Measurements from ENCODE around the gene KRTAP3-3.

Gene KRTAP3-3

GRCh38 chr17:41018541-41018940 lies 24.6 kb upstream of the KRTAP3-3 start:
- WGBS: 94% methylated on average over 3 of the region's 3 CpGs

DNA sequence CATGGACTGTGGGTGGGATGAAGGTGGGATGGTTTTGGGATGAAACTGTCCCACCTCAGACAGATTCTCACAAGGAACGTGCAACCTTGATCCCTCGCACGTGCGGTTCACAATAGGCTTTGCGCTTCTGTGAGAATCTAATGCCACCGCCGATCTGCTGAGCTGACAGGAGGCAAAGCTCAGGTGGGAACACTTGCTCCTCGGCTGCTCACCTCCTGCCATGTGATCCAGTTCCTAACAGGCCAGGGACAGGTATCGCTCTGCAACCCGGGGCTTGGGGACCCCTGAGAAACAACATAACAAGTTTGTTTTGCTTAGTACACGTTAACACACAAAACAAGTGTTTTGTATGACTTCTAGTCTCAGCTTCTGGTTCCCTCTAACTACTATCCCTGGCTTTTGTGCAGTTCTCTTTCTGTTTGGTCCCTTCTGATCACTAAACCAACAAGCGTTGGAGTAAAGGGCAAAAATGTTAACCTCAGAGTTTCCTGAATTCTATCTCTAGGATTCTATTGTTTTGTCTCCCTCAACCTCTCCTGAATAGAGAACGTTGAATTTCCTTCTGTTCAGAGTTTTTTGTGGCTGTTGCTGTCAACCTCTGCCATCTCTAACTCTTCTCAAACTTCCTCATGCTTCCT lies 22.7 kb upstream of the KRTAP3-3 start:
- H3K9ac ChIP-seq (ENCODE audit: low read depth, low read length): no peak overlapping the region
- H3K4me3 ChIP-seq (ENCODE audit: low read length): no peak overlapping the region
- 94% methylated on average over 13 of the region's 13 CpGs for WGBS
- no peaks in the 10 kb centered on the region for H3K27me3 ChIP-seq (ENCODE audit: insufficient read depth, low read length)
- H3K9me3 ChIP-seq (ENCODE audit: insufficient read depth, low read depth, low read length): no peaks in the 10 kb centered on the region
- no peak overlapping the region for H3K27ac ChIP-seq (ENCODE audit: low read depth, low read length)
- no peaks in the 10 kb centered on the region for H3K4me1 ChIP-seq (ENCODE audit: insufficient read depth, low read length)
- no peaks in the 10 kb centered on the region for H3K36me3 ChIP-seq (ENCODE audit: insufficient read depth, low read length)

More at GRCh38 chr17:41018541-41018940, 24.6 kb upstream of the KRTAP3-3 start:
- H3K36me3 ChIP-seq (ENCODE audit: insufficient read depth, low read length): no peaks in the 10 kb centered on the region
- no peak overlapping the region for H3K9ac ChIP-seq (ENCODE audit: low read depth, low read length)
- H3K27me3 ChIP-seq (ENCODE audit: insufficient read depth, low read length): no peaks in the 10 kb centered on the region
- no peaks in the 10 kb centered on the region for H3K9me3 ChIP-seq (ENCODE audit: insufficient read depth, low read depth, low read length)
- H3K4me3 ChIP-seq (ENCODE audit: low read length): no peak overlapping the region
- H3K27ac ChIP-seq (ENCODE audit: low read depth, low read length): no peak overlapping the region
- H3K4me1 ChIP-seq (ENCODE audit: insufficient read depth, low read length): no peaks in the 10 kb centered on the region

DNA sequence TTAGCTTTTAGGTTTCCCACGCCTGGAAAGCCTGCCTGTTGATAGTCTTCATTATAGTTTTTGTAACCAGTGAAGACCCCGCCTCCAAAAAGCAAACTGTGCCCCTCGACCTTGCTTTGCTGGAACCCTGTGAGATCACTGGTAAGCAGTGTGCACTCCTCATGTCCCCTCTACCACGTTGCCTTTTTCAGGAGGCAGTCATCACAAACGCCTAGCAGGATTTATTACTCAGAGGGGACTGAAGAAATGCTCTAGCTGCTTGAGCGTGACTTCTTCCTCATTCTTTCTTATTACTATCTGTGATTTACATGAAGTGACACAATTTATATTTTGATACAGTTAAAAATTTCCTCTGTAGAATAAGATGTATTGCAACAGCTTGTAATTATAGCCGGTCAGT lies 21.5 kb upstream of the KRTAP3-3 start:
- H3K9me3 ChIP-seq (ENCODE audit: insufficient read depth, low read depth, low read length): no peaks in the 10 kb centered on the region

GRCh38 chr17:41013606-41014005 lies 19.6 kb upstream of the KRTAP3-3 start:
- Histone ChIP-seq H3K27me3 (ENCODE audit: insufficient read depth, low read length) (no peaks in the 10 kb centered on the region), H3K9me3 (ENCODE audit: insufficient read depth, low read depth, low read length) (no peaks in the 10 kb centered on the region), H3K9ac (ENCODE audit: low read depth, low read length) (no peak overlapping the region), H3K27ac (ENCODE audit: low read depth, low read length) (no peak overlapping the region), H3K4me1 (ENCODE audit: insufficient read depth, low read length) (peaks cover 14% of the 10 kb centered on the region), H3K4me3 (ENCODE audit: low read length) (no peak overlapping the region), H3K36me3 (ENCODE audit: insufficient read depth, low read length) (no peaks in the 10 kb centered on the region)
- WGBS: 72% methylated on average over 1 of the region's 1 CpG

More for the DNA sequence above, 21.5 kb upstream of the KRTAP3-3 start:
- no peak overlapping the region for H3K27ac ChIP-seq (ENCODE audit: low read depth, low read length)
- no peak overlapping the region for H3K4me3 ChIP-seq (ENCODE audit: low read length)
- 82% methylated on average over 7 of the region's 7 CpGs for WGBS
- no peaks in the 10 kb centered on the region for H3K4me1 ChIP-seq (ENCODE audit: insufficient read depth, low read length)
- H3K9ac ChIP-seq (ENCODE audit: low read depth, low read length): no peak overlapping the region
- no peaks in the 10 kb centered on the region for H3K36me3 ChIP-seq (ENCODE audit: insufficient read depth, low read length)
- H3K27me3 ChIP-seq (ENCODE audit: insufficient read depth, low read length): no peaks in the 10 kb centered on the region

DNA sequence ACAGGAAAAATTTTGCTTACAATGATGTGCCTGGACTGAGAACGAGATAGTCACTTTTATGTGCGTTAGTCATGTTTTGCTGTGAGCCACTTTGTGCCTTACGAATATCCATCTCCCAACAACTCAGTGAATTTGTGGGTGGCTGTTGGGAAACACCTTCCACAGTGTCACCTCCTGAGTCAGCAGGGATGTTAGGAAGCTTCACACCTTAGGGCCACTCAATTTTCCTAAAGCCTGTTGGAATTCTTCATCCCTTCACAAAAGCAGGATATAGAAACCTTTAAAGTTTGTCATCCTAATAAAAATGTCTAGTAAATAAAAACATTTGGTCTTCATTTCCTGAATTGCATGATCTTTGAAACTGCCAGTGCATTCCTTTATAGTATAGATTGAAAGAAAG lies 19.2 kb upstream of the KRTAP3-3 start:
- no peak overlapping the region for H3K9ac ChIP-seq (ENCODE audit: low read depth, low read length)
- WGBS: 96% methylated on average over 3 of the region's 3 CpGs
- H3K27ac ChIP-seq (ENCODE audit: low read depth, low read length): no peak overlapping the region
- no peaks in the 10 kb centered on the region for H3K36me3 ChIP-seq (ENCODE audit: insufficient read depth, low read length)
- no peaks in the 10 kb centered on the region for H3K9me3 ChIP-seq (ENCODE audit: insufficient read depth, low read depth, low read length)
- no peak overlapping the region for H3K4me3 ChIP-seq (ENCODE audit: low read length)
- no peaks in the 10 kb centered on the region for H3K27me3 ChIP-seq (ENCODE audit: insufficient read depth, low read length)
- peaks cover 17% of the 10 kb centered on the region for H3K4me1 ChIP-seq (ENCODE audit: insufficient read depth, low read length)

GRCh38 chr17:41012326-41013120 lies 18.6 kb upstream of the KRTAP3-3 start:
- H3K4me1 ChIP-seq (ENCODE audit: insufficient read depth, low read length): peaks cover 17% of the 10 kb centered on the region
- no peaks in the 10 kb centered on the region for H3K9me3 ChIP-seq (ENCODE audit: insufficient read depth, low read depth, low read length)
- no peaks in the 10 kb centered on the region for H3K27me3 ChIP-seq (ENCODE audit: insufficient read depth, low read length)
- H3K9ac ChIP-seq (ENCODE audit: low read depth, low read length): no peak overlapping the region
- H3K4me3 ChIP-seq (ENCODE audit: low read length): no peak overlapping the region
- no peak overlapping the region for H3K27ac ChIP-seq (ENCODE audit: low read depth, low read length)
- 89% methylated on average over 6 of the region's 6 CpGs for WGBS
- no peaks in the 10 kb centered on the region for H3K36me3 ChIP-seq (ENCODE audit: insufficient read depth, low read length)

DNA sequence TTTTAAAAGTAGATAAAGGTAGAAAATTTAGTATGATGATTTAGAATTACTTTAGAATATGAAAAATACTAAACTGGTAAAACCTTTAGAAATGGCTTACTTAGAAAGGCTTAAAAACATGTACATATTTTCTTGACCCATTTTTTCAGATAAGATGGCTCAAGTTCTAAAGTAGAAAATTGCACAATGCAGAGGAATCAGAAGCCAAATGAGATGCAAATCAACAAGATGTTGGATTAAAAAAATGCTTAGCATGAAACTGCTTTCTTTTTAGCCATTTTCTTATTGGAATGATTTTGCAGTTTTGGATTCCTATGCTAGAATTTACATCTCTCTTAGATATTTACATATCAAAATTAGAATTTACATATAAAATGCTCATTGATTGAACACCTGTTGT lies 16.5 kb upstream of the KRTAP3-3 start:
- H3K27me3 ChIP-seq (ENCODE audit: insufficient read depth, low read length): no peaks in the 10 kb centered on the region

DNA sequence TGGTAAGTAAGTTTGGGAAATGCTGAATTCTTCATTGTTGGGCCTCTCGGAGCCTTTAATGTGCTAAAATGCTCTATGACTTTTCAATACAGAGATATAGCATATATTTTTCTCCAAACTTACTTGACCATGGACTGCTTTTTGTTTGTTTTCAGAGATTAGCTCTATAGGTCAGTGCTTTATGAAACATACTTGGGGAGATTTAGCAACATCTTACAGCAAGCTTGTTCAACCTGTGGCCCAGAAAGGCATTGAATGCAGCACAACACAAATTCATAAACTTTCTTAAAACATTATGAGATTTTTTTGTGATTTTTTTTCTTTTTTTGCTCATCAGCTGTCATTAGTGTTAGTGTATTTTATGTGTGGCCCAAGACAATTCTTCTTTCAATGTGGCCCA lies 16.0 kb upstream of the KRTAP3-3 start:
- H3K27me3 ChIP-seq (ENCODE audit: insufficient read depth, low read length): no peaks in the 10 kb centered on the region
- H3K9ac ChIP-seq (ENCODE audit: low read depth, low read length): no peak overlapping the region
- H3K4me1 ChIP-seq (ENCODE audit: insufficient read depth, low read length): peaks cover 17% of the 10 kb centered on the region
- H3K4me3 ChIP-seq (ENCODE audit: low read length): no peak overlapping the region
- WGBS: no CpG with 5 or more reads among the region's 1 CpG
- no peaks in the 10 kb centered on the region for H3K9me3 ChIP-seq (ENCODE audit: insufficient read depth, low read depth, low read length)
- no peaks in the 10 kb centered on the region for H3K36me3 ChIP-seq (ENCODE audit: insufficient read depth, low read length)
- no peak overlapping the region for H3K27ac ChIP-seq (ENCODE audit: low read depth, low read length)

More for the DNA sequence above, 16.5 kb upstream of the KRTAP3-3 start:
- Histone ChIP-seq H3K4me1 (ENCODE audit: insufficient read depth, low read length) (peaks cover 17% of the 10 kb centered on the region), H3K27ac (ENCODE audit: low read depth, low read length) (no peak overlapping the region), H3K36me3 (ENCODE audit: insufficient read depth, low read length) (no peaks in the 10 kb centered on the region), H3K4me3 (ENCODE audit: low read length) (no peak overlapping the region), H3K9ac (ENCODE audit: low read depth, low read length) (no peak overlapping the region), H3K9me3 (ENCODE audit: insufficient read depth, low read depth, low read length) (no peaks in the 10 kb centered on the region)

DNA sequence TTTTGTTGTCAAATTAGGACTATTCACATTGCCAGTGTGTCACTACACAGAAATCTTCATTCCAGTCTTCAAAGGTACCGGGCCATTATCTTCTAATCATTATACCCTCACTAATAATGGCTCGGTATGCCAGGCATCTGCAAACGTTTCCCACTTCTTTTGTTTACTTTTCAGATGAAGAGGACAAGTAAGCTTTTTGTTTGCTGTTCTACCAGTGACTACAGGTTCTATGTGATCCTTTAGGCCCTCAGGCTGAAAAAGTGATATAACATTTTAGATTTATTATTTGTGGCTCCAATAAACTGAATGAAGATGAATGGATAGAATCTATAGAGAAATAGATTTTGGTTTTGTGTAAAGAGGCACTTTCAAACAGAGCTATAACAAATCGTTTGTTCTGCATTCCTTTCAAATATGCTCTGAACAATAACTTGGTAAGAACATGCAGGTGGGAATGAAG lies 15.4 kb upstream of the KRTAP3-3 start:
- WGBS: 59% methylated on average over 4 of the region's 4 CpGs
- H3K4me1 ChIP-seq (ENCODE audit: insufficient read depth, low read length): peaks cover 17% of the 10 kb centered on the region
- H3K4me3 ChIP-seq (ENCODE audit: low read length): no peak overlapping the region
- H3K9ac ChIP-seq (ENCODE audit: low read depth, low read length): no peak overlapping the region
- no peak overlapping the region for H3K27ac ChIP-seq (ENCODE audit: low read depth, low read length)
- no peaks in the 10 kb centered on the region for H3K36me3 ChIP-seq (ENCODE audit: insufficient read depth, low read length)
- no peaks in the 10 kb centered on the region for H3K9me3 ChIP-seq (ENCODE audit: insufficient read depth, low read depth, low read length)
- H3K27me3 ChIP-seq (ENCODE audit: insufficient read depth, low read length): no peaks in the 10 kb centered on the region

- H3K9ac ChIP-seq (ENCODE audit: low read depth, low read length): no peak within 1 kb of the TSS
- no peaks in the 10 kb centered on the region for H3K36me3 ChIP-seq (ENCODE audit: insufficient read depth, low read length)
- H3K4me1 ChIP-seq (ENCODE audit: insufficient read depth, low read length): peaks cover 17% of the 10 kb centered on the region
- no peaks in the 10 kb centered on the region for H3K27me3 ChIP-seq (ENCODE audit: insufficient read depth, low read length)
- H3K4me3 ChIP-seq (ENCODE audit: low read length): no peak within 1 kb of the TSS
- H3K9me3 ChIP-seq (ENCODE audit: insufficient read depth, low read depth, low read length): no peaks in the 10 kb centered on the region
- WGBS: 82% methylated on average over 6 of the region's 8 CpGs
- no peak within 1 kb of the TSS; the same call in 1 of the 2 replicates for H3K27ac ChIP-seq (ENCODE audit: low read depth, low read length)
Measured at GRCh38 chr17:41008811-41009210, 14.8 kb upstream of the KRTAP3-3 start, which contains the start of gene KRTAP3-1. KRTAP3-1 (minus strand) TSS chr17:41009128; CDS start chr17:41009074, 54 bp downstream.

GRCh38 chr17:41004397-41004796 lies 10.4 kb upstream of the KRTAP3-3 start:
- Histone ChIP-seq H3K4me3 (ENCODE audit: low read length) (no peak overlapping the region), H3K9ac (ENCODE audit: low read depth, low read length) (no peak overlapping the region), H3K9me3 (ENCODE audit: insufficient read depth, low read depth, low read length) (no peaks in the 10 kb centered on the region), H3K36me3 (ENCODE audit: insufficient read depth, low read length) (no peaks in the 10 kb centered on the region), H3K27me3 (ENCODE audit: insufficient read depth, low read length) (no peaks in the 10 kb centered on the region), H3K27ac (ENCODE audit: low read depth, low read length) (no peak overlapping the region), H3K4me1 (ENCODE audit: insufficient read depth, low read length) (peaks cover 11% of the 10 kb centered on the region)
- WGBS: 91% methylated on average over 3 of the region's 3 CpGs

Measured in HUES64 (cell line).